LNCaP clone FGC (cell line): ENCODE measurements around the gene AMDHD2.

Source experiments
- DNase-seq: peaks from one replicate; pipeline ENCODE4 v3.0.0-alpha.2; 2011; ENCODE audit warnings: low read depth
- H3K4me3 ChIP-seq: 2 replicates; pipeline ENCODE4 v1.5.1; 2011; ENCODE audit warnings: mild to moderate bottlenecking, low read depth, low read length, control low read depth
- TF ChIP-seq, protein P1 (sequence below): IDR thresholded peaks from 2 replicates; pipeline ENCODE4 v1.5.1; 2012; ENCODE audit warnings: mild to moderate bottlenecking; ENCODE audit not compliant: control insufficient read depth, insufficient read depth; ENCODE audit errors: extremely low read depth

AMDHD2 gene

DNA sequence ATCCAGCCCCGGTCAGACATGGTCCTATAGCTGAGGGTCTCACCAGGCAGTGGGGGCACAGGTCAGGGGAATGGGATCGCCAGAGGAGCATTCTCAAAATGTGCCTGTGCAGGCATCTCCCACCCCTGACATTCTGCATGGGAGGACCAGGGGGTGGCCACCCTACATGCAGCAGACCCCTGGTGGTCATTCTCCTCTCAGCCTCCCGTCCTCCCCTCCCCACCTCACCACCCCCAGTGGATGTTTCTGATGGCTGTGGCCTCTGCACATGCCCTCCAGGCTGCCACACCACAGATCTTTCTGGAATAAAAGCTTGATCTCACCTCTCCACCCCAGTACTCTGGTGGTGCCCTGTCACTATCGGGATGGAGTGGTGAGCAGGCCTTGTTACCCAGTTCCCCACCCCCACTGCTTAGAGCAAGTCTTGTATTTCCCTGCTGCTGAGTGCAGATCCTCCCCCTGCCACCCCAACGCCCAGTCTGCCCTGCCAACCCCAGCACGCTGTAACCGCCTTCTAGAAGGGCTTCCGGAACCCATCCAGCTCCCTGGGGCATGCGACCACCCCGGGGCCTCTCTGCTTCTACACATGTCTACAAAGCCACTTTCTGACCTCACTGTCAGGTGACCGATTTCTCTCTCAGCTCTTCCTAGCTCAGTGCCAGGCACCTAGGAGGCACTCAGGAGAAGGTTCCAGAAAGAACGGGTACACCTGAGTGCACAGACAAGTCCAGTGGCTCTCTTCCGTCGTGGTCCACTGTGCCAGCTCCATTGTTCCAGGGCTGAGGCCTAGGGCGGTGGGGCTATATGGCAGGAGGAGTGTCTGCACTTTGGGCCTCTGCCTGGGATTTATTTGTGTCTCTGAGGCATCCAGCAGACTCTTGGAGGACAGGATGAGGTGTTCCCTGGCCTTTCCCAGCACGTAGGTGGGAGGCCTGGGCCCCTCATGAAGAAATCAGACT, 36.0 kb upstream of the AMDHD2 start:
- no peak overlapping the region for H3K4me3 ChIP-seq
- TF ChIP-seq, protein P1, sequence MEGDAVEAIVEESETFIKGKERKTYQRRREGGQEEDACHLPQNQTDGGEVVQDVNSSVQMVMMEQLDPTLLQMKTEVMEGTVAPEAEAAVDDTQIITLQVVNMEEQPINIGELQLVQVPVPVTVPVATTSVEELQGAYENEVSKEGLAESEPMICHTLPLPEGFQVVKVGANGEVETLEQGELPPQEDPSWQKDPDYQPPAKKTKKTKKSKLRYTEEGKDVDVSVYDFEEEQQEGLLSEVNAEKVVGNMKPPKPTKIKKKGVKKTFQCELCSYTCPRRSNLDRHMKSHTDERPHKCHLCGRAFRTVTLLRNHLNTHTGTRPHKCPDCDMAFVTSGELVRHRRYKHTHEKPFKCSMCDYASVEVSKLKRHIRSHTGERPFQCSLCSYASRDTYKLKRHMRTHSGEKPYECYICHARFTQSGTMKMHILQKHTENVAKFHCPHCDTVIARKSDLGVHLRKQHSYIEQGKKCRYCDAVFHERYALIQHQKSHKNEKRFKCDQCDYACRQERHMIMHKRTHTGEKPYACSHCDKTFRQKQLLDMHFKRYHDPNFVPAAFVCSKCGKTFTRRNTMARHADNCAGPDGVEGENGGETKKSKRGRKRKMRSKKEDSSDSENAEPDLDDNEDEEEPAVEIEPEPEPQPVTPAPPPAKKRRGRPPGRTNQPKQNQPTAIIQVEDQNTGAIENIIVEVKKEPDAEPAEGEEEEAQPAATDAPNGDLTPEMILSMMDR: no peak
- DNase-seq: no peak

DNA sequence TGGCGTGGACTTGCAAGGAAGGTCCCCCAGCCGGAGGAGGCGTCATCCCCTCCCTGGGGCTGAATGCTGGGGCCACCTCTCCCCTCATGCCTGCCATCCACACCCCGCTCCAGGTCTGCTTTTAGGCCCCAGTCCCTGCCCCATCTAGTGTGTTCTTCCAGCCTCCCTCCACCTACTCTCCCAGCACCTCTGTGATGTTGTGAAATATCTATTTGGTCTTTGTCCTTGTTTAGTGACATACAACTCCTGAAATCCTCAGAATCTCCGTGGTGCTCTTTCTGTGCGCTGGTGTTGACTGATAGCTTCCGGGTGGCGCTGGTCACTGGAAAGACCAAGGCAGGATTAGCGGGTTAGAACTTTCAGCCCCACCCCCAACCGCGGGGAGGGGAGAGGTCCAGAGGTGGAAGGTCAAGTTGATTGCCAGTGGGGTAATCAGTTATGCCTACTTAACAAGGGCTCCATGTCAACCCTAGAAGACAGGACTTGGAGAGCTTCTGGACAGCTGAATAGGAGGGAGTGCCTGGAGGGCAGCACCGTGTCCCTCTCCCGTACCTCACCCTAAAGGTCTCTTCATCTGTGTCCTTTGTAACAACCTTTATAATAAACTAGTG, 35.2 kb upstream of the AMDHD2 start:
- TF ChIP-seq, protein P1: no peak
- no peak overlapping the region for H3K4me3 ChIP-seq
- DNase-seq: no peak

DNA sequence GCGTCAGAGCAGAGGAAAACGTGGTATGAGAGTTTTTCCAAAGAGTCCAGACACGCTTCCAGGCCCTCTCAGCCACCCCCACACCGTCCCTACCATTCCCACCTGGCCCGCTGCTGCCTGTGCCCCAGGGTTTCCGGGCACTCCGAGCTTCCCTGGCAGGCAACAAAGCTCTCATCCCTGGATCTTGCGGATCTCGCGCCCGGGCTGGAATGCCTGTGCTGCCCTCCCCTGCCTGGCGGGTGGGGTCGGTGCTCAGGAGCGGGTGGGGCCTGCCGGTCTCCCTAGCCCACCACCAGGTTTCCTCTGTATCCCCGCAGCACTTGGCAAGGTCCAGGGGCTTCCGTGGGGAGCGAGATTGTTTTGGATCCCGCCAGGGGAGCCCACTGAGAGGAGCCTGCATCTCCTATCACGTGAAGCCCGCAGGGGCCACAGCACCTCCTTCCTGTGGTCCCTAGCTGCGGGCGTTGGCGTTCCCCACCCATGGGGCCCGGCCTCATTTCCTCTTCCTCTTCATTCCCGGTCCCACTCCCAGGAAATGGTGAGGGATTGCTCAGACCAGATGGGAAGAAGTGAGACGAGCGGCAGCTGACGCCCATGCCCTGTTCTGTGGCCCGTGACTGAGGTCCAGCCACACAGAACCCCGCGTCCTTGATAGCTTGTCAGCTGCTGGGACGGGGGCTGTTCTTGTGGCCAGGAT, 34.2 kb upstream of the AMDHD2 start:
- TF ChIP-seq, protein P1: no peak
- no peak overlapping the region for H3K4me3 ChIP-seq
- DNase-seq: no peak

GRCh38 chr16:2486645-2487516, 33.3 kb upstream of the AMDHD2 start:
- DNase-seq: no peak
- TF ChIP-seq, protein P1: no peak
- no peak overlapping the region for H3K4me3 ChIP-seq

GRCh38 chr16:2487517-2487842, 32.7 kb upstream of the AMDHD2 start:
- no peak overlapping the region for H3K4me3 ChIP-seq
- no peak for DNase-seq
- TF ChIP-seq, protein P1: no peak

DNA sequence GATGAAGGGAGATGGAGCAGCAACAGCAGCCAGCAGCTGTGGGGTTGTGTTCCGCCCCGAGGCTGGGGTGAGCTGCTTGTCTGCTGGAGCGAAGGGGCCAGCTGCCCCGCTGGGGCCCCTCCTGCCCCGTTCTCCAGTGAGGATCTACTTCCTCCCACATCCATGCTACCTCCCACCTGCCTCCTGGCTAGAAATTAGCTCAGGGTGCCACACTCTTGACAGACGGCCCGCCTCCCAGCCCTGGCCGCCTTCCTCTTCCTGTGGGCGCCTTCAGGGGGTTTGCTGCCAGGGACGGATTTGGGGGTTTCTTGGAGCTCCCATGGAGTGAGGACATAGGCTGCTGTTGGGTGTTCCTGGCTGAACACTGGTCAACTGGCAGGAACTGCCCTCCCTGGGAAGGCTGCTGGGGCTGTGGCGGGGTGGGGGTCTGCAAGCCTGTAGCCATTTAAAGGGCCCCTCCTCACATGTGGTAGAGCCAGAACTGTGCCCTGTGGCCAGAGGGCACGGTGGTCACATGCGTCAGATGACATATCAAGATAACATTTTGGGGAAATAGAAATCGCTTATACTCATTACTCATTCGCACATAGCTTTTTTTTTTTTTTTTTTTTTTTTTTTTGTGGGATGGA, 32.2 kb upstream of the AMDHD2 start:
- no peak for DNase-seq
- no peak overlapping the region for H3K4me3 ChIP-seq
- TF ChIP-seq, protein P1: no peak
